ENCODE results near the gene SMIM14.
"Not testable (repeated sequence)": the region's sequence is repeated elsewhere in the genome, so short reads cannot be mapped to it uniquely, and the experiment has no call there.

SMIM14 gene

GRCh38 chr4:39638354-39639239, at the start of gene SMIM14:
Gene SMIM14, minus strand, starts transcription at chr4:39638865. Its CDS starts 33,720 bp downstream, at chr4:39605145.
- DNase-seq: peak; percentile 86 to 99 (median 97)

GRCh38 chr4:39687014-39687413, 48.3 kb upstream of the SMIM14 start:
- DNase-seq: no peak

GRCh38 chr4:39685990-39686389, 47.3 kb upstream of the SMIM14 start:
- DNase-seq: no peak

GRCh38 chr4:39682138-39682537, 43.5 kb upstream of the SMIM14 start:
- no peak for DNase-seq

- not testable (repeated sequence) for DNase-seq
Observed at GRCh38 chr4:39681003-39681402, 42.3 kb upstream of the SMIM14 start.

- not testable (repeated sequence) for DNase-seq
Observed at GRCh38 chr4:39675681-39676080, 37.0 kb upstream of the SMIM14 start.

GRCh38 chr4:39670296-39670695, 31.6 kb upstream of the SMIM14 start:
- DNase-seq: not testable (repeated sequence)

GRCh38 chr4:39668887-39669286, 30.2 kb upstream of the SMIM14 start:
- DNase-seq: no peak

GRCh38 chr4:39667706-39668105, 29.0 kb upstream of the SMIM14 start:
- DNase-seq: no peak

- peak in 1 of 51 donors; percentile 0 for DNase-seq
Observed at GRCh38 chr4:39664828-39665731, 26.4 kb upstream of the SMIM14 start.

- no peak for DNase-seq
Observed at GRCh38 chr4:39662683-39663082, 24.0 kb upstream of the SMIM14 start.

- DNase-seq: no peak
Observed at GRCh38 chr4:39660757-39661156, 22.1 kb upstream of the SMIM14 start.

GRCh38 chr4:39660045-39660444, 21.4 kb upstream of the SMIM14 start:
- no peak for DNase-seq

- DNase-seq: no peak
Observed at GRCh38 chr4:39658756-39659155, 20.1 kb upstream of the SMIM14 start.

- DNase-seq: no peak
Observed at GRCh38 chr4:39657465-39657864, 18.8 kb upstream of the SMIM14 start.

- DNase-seq: not testable (repeated sequence)
Observed at GRCh38 chr4:39656638-39657037, 18.0 kb upstream of the SMIM14 start.

GRCh38 chr4:39655876-39656275, 17.2 kb upstream of the SMIM14 start:
- DNase-seq: no peak

- no peak for DNase-seq
Observed at GRCh38 chr4:39655211-39655610, 16.5 kb upstream of the SMIM14 start.

GRCh38 chr4:39651586-39651985, 12.9 kb upstream of the SMIM14 start:
- DNase-seq: not testable (repeated sequence)

GRCh38 chr4:39649639-39650265, 11.1 kb upstream of the SMIM14 start:
- DNase-seq: no peak

- no peak for DNase-seq
Observed at GRCh38 chr4:39648827-39649558, 10.3 kb upstream of the SMIM14 start.
